A549 treated with AZD2906 at 1 μM for 4 hours (cell line): ENCODE data around the gene RSRP1. TPM values are rescaled to one million over a fixed set of nuclear protein-coding genes. Genes with fewer than 3 reads are reported as not detected.

Source experiments
- total RNA-seq: library from RNA; stranded (reverse); fragments of 200-300 nt; extraction: Qiagen RNA extraction; gene quantifications from 5 replicates; pipeline ENCODE4 v1.2.3, GENCODE V29; 2022

RSRP1 gene
- 16.1 to 22.7 TPM (median 19.5 TPM) in 5 replicates for total RNA-seq

GRCh38 chr1:25247024-25247828, at the start of gene RSRP1:
TSS of gene RSRP1 (minus strand) at chr1:25247454. CDS start at chr1:25246963, 491 bp downstream.

DNA sequence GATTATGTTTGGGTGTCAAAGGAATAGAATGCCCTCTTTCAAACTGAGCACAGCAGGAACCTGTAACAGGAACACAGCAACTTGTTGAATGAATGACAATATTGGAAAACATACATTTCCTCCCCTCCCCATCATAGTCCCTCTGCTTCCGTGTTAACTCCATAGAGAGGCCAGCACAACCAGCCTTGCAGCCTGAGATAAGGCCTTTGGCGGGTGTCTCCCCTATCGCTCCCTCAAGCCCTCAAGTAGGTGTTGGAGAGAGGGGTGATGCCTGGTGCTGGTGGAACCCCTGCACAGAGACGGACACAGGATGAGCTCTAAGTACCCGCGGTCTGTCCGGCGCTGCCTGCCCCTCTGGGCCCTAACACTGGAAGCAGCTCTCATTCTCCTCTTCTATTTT, 25.0 kb upstream of the RSRP1 start, which contains the start of gene RHD:
TSS of gene RHD (plus strand) at position 272 of the 400 bp plus-strand sequence. CDS start at position 311, 39 bp downstream.

GRCh38 chr1:25232027-25232865, 15.0 kb downstream of the RSRP1 start, which contains the start of gene SYF2:
TSS of gene SYF2 (minus strand) at chr1:25232502. CDS start at chr1:25232467, 35 bp downstream.

Other genes with a start within 250 kb of the RSRP1 start
- 34.3 to 43.7 TPM (median 35.6 TPM) in 5 replicates for gene SYF2, start 15.0 kb downstream of the RSRP1 start, total RNA-seq
- gene RHD, start 25.1 kb upstream of the RSRP1 start, total RNA-seq, result not detected in 5 replicates
- 64.8 to 76.3 TPM (median 69.4 TPM) in 5 replicates for gene TMEM50A, start 90.9 kb upstream of the RSRP1 start, total RNA-seq
- gene RHCE, start 173.4 kb upstream of the RSRP1 start, total RNA-seq, result 0.05 to 0.17 TPM in 2 of 5 replicates, not detected in the others
- 7.5 to 10.1 TPM (median 9.0 TPM) in 5 replicates for gene MACO1, start 183.4 kb upstream of the RSRP1 start, total RNA-seq